Heart left ventricle (tissue), 13 donors: ENCODE data around the gene SEC24C.

Experiments used
- POLR2A ChIP-seq, 2 donors: fragments of 450-650 bp; IDR thresholded peaks; one replicate each; pipeline ENCODE4 v1.6.1; 2017; ENCODE audit warnings: antibody characterized with exemption in 2 of 2, mild to moderate bottlenecking in 2 of 2, moderate library complexity in 2 of 2
- TF ChIP-seq, protein P1 (sequence below), 12 donors: fragments of 200-600 bp; sonication (generic) in 4 of 12; IDR thresholded peaks; one replicate each; pipeline versions ENCODE4 v1.5.0 to v1.8.0; 2018 to 2022; ENCODE audit warnings: antibody characterized with exemption in 12 of 12, mild to moderate bottlenecking in 5 of 12
- donor health status: ischemic (EF 13 %, LVEDD 7.1; RV severe dilation, severe dysfunction).
- donor health status: DM: no; HTN: yes; CAD: no.
- donor health status: DM: no; HTN: no; CAD: no.
- donor health status: ischemic (EF 25% LVEDD 6.9; RV normal size, moderate dysfunction).
- donor health status: ischemic (EF 25% LVEDD 5.7; RV mildly dilated, moderate dysfunction).
- donor health status: ischemic (EF 35%, LVEDD 5.7; RV mildly dilated, moderate dysfunction).
- donor health status: nonischemic (EF 11% LVEDD 7.7; RV severe dilation, severe dysfunction).
- donor health status: DM: yes; HTN: yes; CAD: no.
- donor health status: PGD.
- donor health status: ischemic (EF 29% LVEDD 5.4; RV normal size, mild dysfunction).
- donor health status: nonischemic (EF 23%, LVEDD 6.1; RV moderate dilation, normal function).

DNA sequence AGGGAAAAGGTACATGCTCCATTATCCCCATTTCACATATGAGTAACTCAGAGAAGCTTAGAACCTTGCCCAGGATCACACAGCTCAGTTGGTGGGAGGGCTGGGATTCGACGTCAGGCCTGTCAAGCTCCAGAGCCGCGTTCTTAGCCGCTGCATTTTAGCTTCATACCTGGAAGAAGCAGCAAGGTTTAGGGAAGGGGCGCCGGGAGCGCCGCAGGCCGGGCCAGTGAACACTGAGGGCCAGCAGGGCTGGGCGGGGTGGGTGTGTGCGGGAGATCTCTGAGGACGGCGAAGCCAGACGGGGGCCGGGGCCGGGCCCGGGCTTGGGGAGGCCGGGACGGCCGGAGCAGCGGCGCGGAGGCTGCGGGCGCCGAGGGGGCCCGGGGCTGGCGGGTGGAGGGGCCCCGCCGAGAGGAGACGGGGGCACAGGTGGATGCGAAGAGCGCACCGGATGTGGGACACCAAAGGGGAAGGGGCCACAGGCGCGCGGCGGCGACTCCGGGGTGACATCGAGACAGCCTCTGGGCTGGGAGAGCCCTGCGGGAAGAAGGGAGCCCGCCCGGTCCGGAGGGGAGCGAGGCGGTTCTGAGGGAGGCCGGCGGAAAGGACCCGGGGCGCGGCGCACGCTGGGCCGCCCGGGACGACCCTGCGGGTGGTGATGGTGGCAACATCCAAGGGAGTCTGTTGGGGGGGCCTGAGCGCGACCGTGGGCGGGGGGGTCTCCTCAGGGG, 66.7 kb downstream of the SEC24C start:
- no peak for TF ChIP-seq POLR2A (IDR thresholded peaks at IDR 0.05)
- TF ChIP-seq, protein P1, sequence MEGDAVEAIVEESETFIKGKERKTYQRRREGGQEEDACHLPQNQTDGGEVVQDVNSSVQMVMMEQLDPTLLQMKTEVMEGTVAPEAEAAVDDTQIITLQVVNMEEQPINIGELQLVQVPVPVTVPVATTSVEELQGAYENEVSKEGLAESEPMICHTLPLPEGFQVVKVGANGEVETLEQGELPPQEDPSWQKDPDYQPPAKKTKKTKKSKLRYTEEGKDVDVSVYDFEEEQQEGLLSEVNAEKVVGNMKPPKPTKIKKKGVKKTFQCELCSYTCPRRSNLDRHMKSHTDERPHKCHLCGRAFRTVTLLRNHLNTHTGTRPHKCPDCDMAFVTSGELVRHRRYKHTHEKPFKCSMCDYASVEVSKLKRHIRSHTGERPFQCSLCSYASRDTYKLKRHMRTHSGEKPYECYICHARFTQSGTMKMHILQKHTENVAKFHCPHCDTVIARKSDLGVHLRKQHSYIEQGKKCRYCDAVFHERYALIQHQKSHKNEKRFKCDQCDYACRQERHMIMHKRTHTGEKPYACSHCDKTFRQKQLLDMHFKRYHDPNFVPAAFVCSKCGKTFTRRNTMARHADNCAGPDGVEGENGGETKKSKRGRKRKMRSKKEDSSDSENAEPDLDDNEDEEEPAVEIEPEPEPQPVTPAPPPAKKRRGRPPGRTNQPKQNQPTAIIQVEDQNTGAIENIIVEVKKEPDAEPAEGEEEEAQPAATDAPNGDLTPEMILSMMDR (IDR thresholded peaks at IDR 0.05), result no peak
